Endothelial cell of umbilical vein (primary cell): ENCODE results near the gene SRCAP. TPM values are rescaled to one million over a fixed set of nuclear protein-coding genes. Genes with fewer than 3 reads are reported as not detected.

Source experiments
- BruUV-seq: library from RNA; stranded (reverse); fragments of 400-500 nt; replicated peaks from 2 replicates; lab custom pipeline; 2021; lab: Mats Ljungman, UMichigan
- CTCF ChIA-PET: fragments of 300-600, 350-600 bp; sonication (Branson Sonifier 250); formaldehyde crosslinking; loops from one replicate; lab custom pipeline; 2021; ENCODE audit warnings: antibody characterized with exemption, inconsistent platforms; lab: Charles Lee
- POLR2A ChIA-PET: fragments of 300-600, 350-600 bp; sonication (Branson Sonifier 250); formaldehyde crosslinking; loops from one replicate; lab custom pipeline; 2021; ENCODE audit warnings: antibody characterized with exemption, inconsistent platforms; lab: Charles Lee
- DNase-seq: peaks from one replicate; pipeline ENCODE4 v3.0.0-alpha.2; 2011; ENCODE audit warnings: low read depth, low spot score
- FAIRE-seq: peaks from 2 replicates; lab custom pipeline; 2011; peaks lifted over from hg19 to GRCh38; lab: Jason Lieb, UNC
- H2AFZ ChIP-seq: 2 replicates; pipeline ENCODE4 v1.6.0; 2012; ENCODE audit warnings: low read depth, low read length, control low read depth, inconsistent platforms
- H3K27ac ChIP-seq: 2 replicates; pipeline ENCODE4 v1.5.1; 2011; ENCODE audit warnings: low read depth, mild to moderate bottlenecking, control low read depth, low read length, moderate library complexity; ENCODE audit not compliant: insufficient read depth
- H3K27me3 ChIP-seq, 2 experiments: 2 replicates each; pipeline versions ENCODE4 v1.6.0 to v1.6.1; 2011; ENCODE audit warnings: low read length in 2 of 2, mixed read lengths in 1 of 2; ENCODE audit not compliant: control insufficient read depth in 2 of 2, insufficient read depth in 2 of 2
- H3K36me3 ChIP-seq, 2 experiments: 2 replicates in 1 of 2; 3 replicates in 1 of 2; pipeline ENCODE4 v1.5.1; 2011; ENCODE audit warnings: low read length in 2 of 2, mild to moderate bottlenecking in 1 of 2, moderate library complexity in 1 of 2; ENCODE audit not compliant: control insufficient read depth in 2 of 2, insufficient read depth in 2 of 2; ENCODE audit errors: extremely low read depth in 1 of 2
- H3K4me1 ChIP-seq: 3 replicates; pipeline ENCODE4 v1.5.1; 2011; ENCODE audit warnings: mild to moderate bottlenecking, low read length; ENCODE audit not compliant: control insufficient read depth, insufficient read depth; ENCODE audit errors: extremely low read depth
- H3K4me2 ChIP-seq: 2 replicates; pipeline ENCODE4 v1.6.1; 2011; ENCODE audit warnings: low read length, control low read depth, mixed read lengths; ENCODE audit not compliant: insufficient read depth
- H3K4me3 ChIP-seq, 3 experiments: fragments of 200-600 bp in 1 of 3; sonication (generic), shearing (Covaris generic) in 1 of 3; replicated peaks in 1 of 3; 2 replicates each; pipeline ENCODE4 v1.5.1; 2011 to 2016; ENCODE audit warnings: control low read depth in 3 of 3, low read length in 3 of 3, mild to moderate bottlenecking in 2 of 3, inconsistent platforms in 1 of 3, low read depth in 1 of 3, moderate library complexity in 1 of 3; ENCODE audit not compliant: insufficient read depth in 1 of 3
- H3K79me2 ChIP-seq: 2 replicates; pipeline ENCODE4 v1.6.0; 2012; ENCODE audit warnings: low read length, inconsistent platforms; ENCODE audit not compliant: control insufficient read depth, insufficient read depth
- H3K9ac ChIP-seq: replicated peaks from 2 replicates; pipeline ENCODE3; 2011; ENCODE audit warnings: low read length, control low read depth; ENCODE audit not compliant: insufficient read depth; ENCODE audit errors: extremely low read depth
- H3K9me1 ChIP-seq: replicated peaks from 3 replicates; pipeline ENCODE4 v1.6.0; 2011; ENCODE audit warnings: mild to moderate bottlenecking, low read length; ENCODE audit not compliant: control insufficient read depth, insufficient read depth; ENCODE audit errors: extremely low read depth
- H3K9me3 ChIP-seq: replicated peaks from 2 replicates; pipeline ENCODE4 v1.5.1; 2012; ENCODE audit warnings: low read length, inconsistent platforms; ENCODE audit not compliant: control insufficient read depth, insufficient read depth
- H4K20me1 ChIP-seq: replicated peaks from 2 replicates; pipeline ENCODE3; 2011; ENCODE audit warnings: mild to moderate bottlenecking, low read length; ENCODE audit not compliant: control insufficient read depth, insufficient read depth; ENCODE audit errors: extremely low read depth
- EZH2 ChIP-seq: IDR thresholded peaks from 2 replicates; pipeline ENCODE4 v1.6.1; 2012; ENCODE audit warnings: borderline replicate concordance, low read depth, mild to moderate bottlenecking, moderate library complexity, low read length, inconsistent platforms; ENCODE audit not compliant: severe bottlenecking
- FOS ChIP-seq: IDR thresholded peaks from 2 replicates; pipeline ENCODE4 v1.6.1; 2011; ENCODE audit warnings: mild to moderate bottlenecking, low read length, moderate library complexity, borderline replicate concordance; ENCODE audit not compliant: insufficient read depth
- GATA2 ChIP-seq: IDR thresholded peaks from 2 replicates; pipeline ENCODE4 v1.7.0; 2011; ENCODE audit warnings: low read depth, mild to moderate bottlenecking, moderate library complexity, mixed read lengths, low read length; ENCODE audit not compliant: insufficient read length, insufficient read depth
- JUN ChIP-seq: IDR thresholded peaks from 2 replicates; pipeline ENCODE4 v1.6.1; 2011; ENCODE audit warnings: borderline replicate concordance, low read depth; ENCODE audit not compliant: insufficient read length, insufficient read depth
- MAX ChIP-seq: IDR thresholded peaks from 2 replicates; pipeline ENCODE4 v1.6.1; 2011; ENCODE audit not compliant: insufficient read depth, insufficient read length
- POLR2A ChIP-seq: IDR thresholded peaks from 2 replicates; pipeline ENCODE4 v1.6.1; 2012; ENCODE audit warnings: low read depth, mild to moderate bottlenecking, control low read depth, low read length
- POLR2AphosphoS5 ChIP-seq: IDR thresholded peaks from 2 replicates; pipeline ENCODE4 v1.6.1; 2012; ENCODE audit warnings: low read depth, mild to moderate bottlenecking, control low read depth, low read length, moderate library complexity; ENCODE audit not compliant: insufficient read depth
- dilution Hi-C: fragments of 300-500 bp; cut with MboI; formaldehyde crosslinking; loops from one replicate; pipeline ENCODE4 v1.15.0; 2019; ENCODE audit warnings: low sequenced_read_pairs; ENCODE audit not compliant: extremely low pct_ligation_motif_present
- intact Hi-C: fragments of 100-400 bp; cut with micrococcal nuclease; formaldehyde crosslinking; loops from one replicate; pipeline ENCODE4 v1.10.0; 2022
- polyA plus RNA-seq, 4 experiments: library from polyadenylated mRNA; depleted of rRNA in 3 of 4; stranded (reverse) in 3 of 4; unstranded in 1 of 4; fragments of >200 nt; gene quantifications; 2 replicates each; pipeline versions ENCODE4 v1.2.1 to v1.2.3, GENCODE V29; 2011 to 2012; ENCODE audit warnings: missing spikeins in 1 of 4
- total RNA-seq: library from RNA; stranded (reverse); gene quantifications from 2 replicates; pipeline ENCODE4 v1.2.3, GENCODE V29; 2021
- TF ChIP-seq, protein P1 (sequence below), 2 donors: IDR thresholded peaks; 1 replicate in 1 of 2; 2 replicates in 1 of 2; pipeline ENCODE4 v1.5.1; 2011; ENCODE audit warnings: low read length in 2 of 2, mild to moderate bottlenecking in 2 of 2, moderate library complexity in 2 of 2, control low read depth in 1 of 2, inconsistent platforms in 1 of 2, low read depth in 1 of 2; ENCODE audit not compliant: insufficient read depth in 1 of 2; ENCODE audit errors: extremely low read depth in 1 of 2

SRCAP gene
- total and polyA plus RNA-seq, 2 donors (not counting 3 experiments of a cell fraction or from before 2014, with no cell fraction given) = 11.0 to 77.7 TPM

- no peaks in the 10 kb centered on the region for H3K27me3 ChIP-seq
- peak overlapping the region; percentile 47 for H3K4me2 ChIP-seq
- peak overlapping the region in 2 of 3 experiments; percentile 27 to 36 for H3K4me3 ChIP-seq
- H3K9ac ChIP-seq = peak overlapping the region; percentile 55
- peak overlapping the region; percentile 76 for H2AFZ ChIP-seq
- CTCF ChIA-PET = interaction anchor here (0.6 to 2.5 kb wide), 6 partner anchors 9 to 595 kb away, joined by 3 to 21 read pairs (median 5); no protein-coding TSS in a partner anchor
- no peak for FAIRE-seq
- POLR2A ChIA-PET = interaction anchor here (1.1 to 1.3 kb wide), 2 partner anchors 9 to 15 kb away, joined by 5 to 8 read pairs; partner anchors contain the start of gene FBRS
- peaks cover 11% of the 10 kb centered on the region for H3K4me1 ChIP-seq
- H3K79me2 ChIP-seq = peaks cover 8% of the 10 kb centered on the region
- H3K9me3 ChIP-seq = no peaks in the 10 kb centered on the region
- intact Hi-C loops = loop anchor here (1.0 to 10.0 kb wide), 7 partner anchors 8 to 555 kb away; partner anchors contain the start of genes FBRS, FBXL19, SRCAP and TBC1D10B
- H3K36me3 ChIP-seq = peaks cover 0 to 13% of the 10 kb centered on the region in 2 experiments
- TF ChIP-seq, protein P1, sequence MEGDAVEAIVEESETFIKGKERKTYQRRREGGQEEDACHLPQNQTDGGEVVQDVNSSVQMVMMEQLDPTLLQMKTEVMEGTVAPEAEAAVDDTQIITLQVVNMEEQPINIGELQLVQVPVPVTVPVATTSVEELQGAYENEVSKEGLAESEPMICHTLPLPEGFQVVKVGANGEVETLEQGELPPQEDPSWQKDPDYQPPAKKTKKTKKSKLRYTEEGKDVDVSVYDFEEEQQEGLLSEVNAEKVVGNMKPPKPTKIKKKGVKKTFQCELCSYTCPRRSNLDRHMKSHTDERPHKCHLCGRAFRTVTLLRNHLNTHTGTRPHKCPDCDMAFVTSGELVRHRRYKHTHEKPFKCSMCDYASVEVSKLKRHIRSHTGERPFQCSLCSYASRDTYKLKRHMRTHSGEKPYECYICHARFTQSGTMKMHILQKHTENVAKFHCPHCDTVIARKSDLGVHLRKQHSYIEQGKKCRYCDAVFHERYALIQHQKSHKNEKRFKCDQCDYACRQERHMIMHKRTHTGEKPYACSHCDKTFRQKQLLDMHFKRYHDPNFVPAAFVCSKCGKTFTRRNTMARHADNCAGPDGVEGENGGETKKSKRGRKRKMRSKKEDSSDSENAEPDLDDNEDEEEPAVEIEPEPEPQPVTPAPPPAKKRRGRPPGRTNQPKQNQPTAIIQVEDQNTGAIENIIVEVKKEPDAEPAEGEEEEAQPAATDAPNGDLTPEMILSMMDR (IDR thresholded peaks at IDR 0.05; ENCODE audit: extremely low read depth in 1 of 2, insufficient read depth in 1 of 2, low read depth in 1 of 2, low read length in 2 of 2) = no peak
- TF ChIP-seq POLR2AphosphoS5 = no peak
- no peak for TF ChIP-seq EZH2
- TF ChIP-seq POLR2A = no peak
- TF ChIP-seq GATA2 = no peak
- no peak for TF ChIP-seq FOS
- no peak for TF ChIP-seq JUN
- no peak for TF ChIP-seq MAX
- BruUV-seq = TSS peak; percentile 76
- peak overlapping the region; percentile 52 for H3K27ac ChIP-seq
- no peak for DNase-seq
- no peaks in the 10 kb centered on the region for H4K20me1 ChIP-seq
- H3K9me1 ChIP-seq = no peaks in the 10 kb centered on the region
- dilution Hi-C loops = no loop called here
Measured at GRCh38 chr16:30649725-30650368, 49.1 kb upstream of the SRCAP start.
